GM10266 (cell line): ENCODE data around the gene FBXL22.

Experiments
- DNase-seq: peaks from one replicate; pipeline ENCODE4 v3.0.0; 2012; ENCODE audit errors: extremely low spot score
- CTCF ChIP-seq: IDR thresholded peaks from 2 replicates; pipeline ENCODE4 v1.5.1; 2012; ENCODE audit warnings: mild to moderate bottlenecking, low read depth; ENCODE audit not compliant: control insufficient read depth, insufficient read depth; ENCODE audit errors: missing control alignments

Gene FBXL22

GRCh38 chr15:63600001-63600615 lies 2.9 kb downstream of the FBXL22 start:
- no peak for TF ChIP-seq CTCF
- DNase-seq, result no peak

- TF ChIP-seq CTCF, result peak; percentile 48
- DNase-seq, result peak; percentile 94
These were observed 3.4 kb downstream of the FBXL22 start for GRCh38 chr15:63600616-63601025.

- DNase-seq, result no peak
- TF ChIP-seq CTCF, result no peak
These were observed 4.0 kb downstream of the FBXL22 start for GRCh38 chr15:63601026-63601703.

- DNase-seq, result peak; percentile 51
- no peak for TF ChIP-seq CTCF
These were observed 4.6 kb downstream of the FBXL22 start for GRCh38 chr15:63601704-63602185.

GRCh38 chr15:63602595-63602994 lies 5.4 kb downstream of the FBXL22 start:
- no peak for DNase-seq

GRCh38 chr15:63603516-63603915 lies 6.3 kb downstream of the FBXL22 start:
- no peak for DNase-seq
- TF ChIP-seq CTCF, result no peak

More at GRCh38 chr15:63602595-63602994, 5.4 kb downstream of the FBXL22 start:
- TF ChIP-seq CTCF, result no peak

GRCh38 chr15:63604281-63604680 lies 7.1 kb downstream of the FBXL22 start:
- DNase-seq, result no peak
- no peak for TF ChIP-seq CTCF
